DOHH2 (cell line): Measurements from ENCODE around the gene ZNF683.

Source experiments
- H3F3A ChIP-seq: fragments of 200-600 bp; sonication (generic), shearing (Covaris generic); 2 replicates; pipeline ENCODE4 v1.6.0; 2016; ENCODE audit warnings: antibody characterized with exemption, mild to moderate bottlenecking; ENCODE audit not compliant: control insufficient read depth, insufficient read depth
- H3K27ac ChIP-seq: fragments of 200-600 bp; sonication (generic); 2 replicates; pipeline ENCODE4 v1.5.1; 2014; ENCODE audit warnings: low read depth, mild to moderate bottlenecking, low read length, moderate library complexity
- H3K27me3 ChIP-seq: fragments of 200-600 bp; sonication (generic); 2 replicates; pipeline ENCODE4 v1.6.1; 2014; ENCODE audit warnings: mild to moderate bottlenecking, low read length, mixed read lengths; ENCODE audit not compliant: control insufficient read depth
- H3K36me3 ChIP-seq: fragments of 200-600 bp; sonication (generic); 2 replicates; pipeline ENCODE4 v1.6.1; 2014; ENCODE audit warnings: mild to moderate bottlenecking, low read length, moderate library complexity, mixed read lengths; ENCODE audit not compliant: control insufficient read depth
- H3K4me1 ChIP-seq: fragments of 200-600 bp; sonication (generic); 2 replicates; pipeline ENCODE4 v1.6.1; 2014; ENCODE audit warnings: mild to moderate bottlenecking, low read length, mixed read lengths; ENCODE audit not compliant: control insufficient read depth
- H3K4me2 ChIP-seq: fragments of 200-600 bp; sonication (generic); 2 replicates; pipeline ENCODE4 v1.6.0; 2014; ENCODE audit warnings: mild to moderate bottlenecking, low read length, moderate library complexity
- H3K4me3 ChIP-seq: fragments of 200-600 bp; sonication (generic); 2 replicates; pipeline ENCODE4 v1.5.1; 2014; ENCODE audit warnings: mild to moderate bottlenecking, low read length, mixed read lengths
- H3K79me2 ChIP-seq: fragments of 200-600 bp; sonication (generic); 2 replicates; pipeline ENCODE4 v1.6.1; 2014; ENCODE audit warnings: mild to moderate bottlenecking, low read length, mixed read lengths; ENCODE audit not compliant: control insufficient read depth
- H3K9me2 ChIP-seq: fragments of 200-600 bp; sonication (generic); replicated peaks from 2 replicates; pipeline ENCODE4 v1.6.1; 2014; ENCODE audit warnings: mild to moderate bottlenecking, low read length, mixed read lengths; ENCODE audit not compliant: control insufficient read depth
- H3K9me3 ChIP-seq: fragments of 200-600 bp; sonication (generic); 2 replicates; pipeline ENCODE4 v1.6.1; 2014; ENCODE audit warnings: antibody characterized with exemption, low read length, mixed read lengths; ENCODE audit not compliant: control insufficient read depth, insufficient read depth
- H4K20me1 ChIP-seq: fragments of 200-600 bp; sonication (generic); 2 replicates; pipeline ENCODE4 v1.6.0; 2014; ENCODE audit warnings: low read depth, mild to moderate bottlenecking, antibody characterized with exemption, low read length, moderate library complexity; ENCODE audit not compliant: control insufficient read depth, insufficient read depth
- EZH2phosphoT487 ChIP-seq: fragments of 200-600 bp; sonication (generic); IDR thresholded peaks from 2 replicates; pipeline ENCODE4 v1.6.1; 2017; ENCODE audit warnings: borderline replicate concordance, mild to moderate bottlenecking, antibody characterized with exemption, low read length, moderate library complexity, mixed read lengths
- TF ChIP-seq, protein P1 (sequence below): fragments of 200-600 bp; sonication (generic); IDR thresholded peaks from one replicate; pipeline ENCODE4 v1.5.1; 2014; ENCODE audit warnings: antibody characterized with exemption, mild to moderate bottlenecking, low read depth, low read length; ENCODE audit not compliant: poor library complexity, severe bottlenecking

Gene ZNF683

DNA sequence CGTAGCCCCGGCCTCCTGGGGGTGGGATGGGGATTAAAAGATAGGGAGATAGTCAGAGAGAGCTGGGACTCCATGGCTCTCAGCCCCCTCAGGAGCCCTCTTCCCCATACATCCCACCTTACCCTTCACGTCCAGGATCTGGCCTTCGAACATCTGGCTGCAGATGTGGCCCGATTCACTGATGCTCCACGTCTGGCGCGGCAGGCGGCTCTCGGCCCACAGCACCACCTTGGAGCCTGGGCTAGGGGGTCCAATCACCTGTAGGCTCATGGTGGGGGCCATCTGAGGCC is 50.6 kb downstream of the ZNF683 start:
- peaks cover 62% of the 10 kb centered on the region for H3K4me1 ChIP-seq
- no peak for TF ChIP-seq EZH2phosphoT487
- TF ChIP-seq, protein P1, sequence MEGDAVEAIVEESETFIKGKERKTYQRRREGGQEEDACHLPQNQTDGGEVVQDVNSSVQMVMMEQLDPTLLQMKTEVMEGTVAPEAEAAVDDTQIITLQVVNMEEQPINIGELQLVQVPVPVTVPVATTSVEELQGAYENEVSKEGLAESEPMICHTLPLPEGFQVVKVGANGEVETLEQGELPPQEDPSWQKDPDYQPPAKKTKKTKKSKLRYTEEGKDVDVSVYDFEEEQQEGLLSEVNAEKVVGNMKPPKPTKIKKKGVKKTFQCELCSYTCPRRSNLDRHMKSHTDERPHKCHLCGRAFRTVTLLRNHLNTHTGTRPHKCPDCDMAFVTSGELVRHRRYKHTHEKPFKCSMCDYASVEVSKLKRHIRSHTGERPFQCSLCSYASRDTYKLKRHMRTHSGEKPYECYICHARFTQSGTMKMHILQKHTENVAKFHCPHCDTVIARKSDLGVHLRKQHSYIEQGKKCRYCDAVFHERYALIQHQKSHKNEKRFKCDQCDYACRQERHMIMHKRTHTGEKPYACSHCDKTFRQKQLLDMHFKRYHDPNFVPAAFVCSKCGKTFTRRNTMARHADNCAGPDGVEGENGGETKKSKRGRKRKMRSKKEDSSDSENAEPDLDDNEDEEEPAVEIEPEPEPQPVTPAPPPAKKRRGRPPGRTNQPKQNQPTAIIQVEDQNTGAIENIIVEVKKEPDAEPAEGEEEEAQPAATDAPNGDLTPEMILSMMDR: no peak
- no peak overlapping the region for H3K27ac ChIP-seq

DNA sequence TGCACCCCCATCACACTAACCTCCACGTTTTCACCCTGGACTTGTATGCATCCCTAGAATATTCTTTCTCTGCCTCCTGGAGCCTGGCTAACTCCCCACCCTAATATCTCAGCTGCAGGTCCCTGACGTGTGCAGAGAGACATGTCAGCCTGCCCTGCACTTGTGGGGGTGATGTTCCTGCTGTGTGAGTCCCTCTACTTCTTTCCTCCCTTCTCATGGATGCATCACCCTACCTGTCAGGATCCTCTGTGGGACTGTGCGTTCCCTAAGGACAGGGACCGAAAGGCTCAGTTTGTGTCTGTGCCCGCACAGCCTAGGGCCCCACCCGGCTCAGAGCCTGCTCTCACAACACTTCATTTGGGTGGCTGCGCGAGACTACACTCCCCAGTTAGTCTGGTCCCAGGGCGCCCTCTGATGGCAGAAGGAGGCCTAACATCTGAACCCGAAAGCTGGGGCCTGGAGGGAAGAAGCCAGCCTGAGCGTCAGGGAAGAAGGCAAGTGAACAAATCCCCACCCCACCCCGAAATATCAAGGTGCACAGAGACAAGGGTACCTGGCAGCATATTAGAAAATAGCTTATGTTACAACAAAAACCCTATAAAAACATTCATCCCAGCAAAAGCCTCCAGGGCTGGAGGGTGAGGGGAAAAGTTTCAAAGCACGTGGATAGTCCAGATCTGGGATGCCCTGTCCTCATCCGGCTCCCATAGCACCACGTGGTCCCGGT is 51.1 kb downstream of the ZNF683 start:
- Histone ChIP-seq H3K4me1 (peaks cover 67% of the 10 kb centered on the region), H3K27me3 (no peaks in the 10 kb centered on the region), H4K20me1 (no peaks in the 10 kb centered on the region), H3F3A (peaks cover 22% of the 10 kb centered on the region), H3K9me3 (no peaks in the 10 kb centered on the region), H3K4me2 (peak overlapping the region; percentile 80), H3K4me3 (peak overlapping the region; percentile 18), H3K36me3 (peaks cover 32% of the 10 kb centered on the region), H3K79me2 (peaks cover 28% of the 10 kb centered on the region), H3K9me2 (no peaks in the 10 kb centered on the region), H3K27ac (peak overlapping the region; percentile 90)
- TF ChIP-seq, protein P1: peak; percentile 88
- no peak for TF ChIP-seq EZH2phosphoT487

More for the DNA sequence above, 50.6 kb downstream of the ZNF683 start:
- no peak overlapping the region for H3K4me3 ChIP-seq
- no peaks in the 10 kb centered on the region for H3K9me2 ChIP-seq
- peaks cover 24% of the 10 kb centered on the region for H3K79me2 ChIP-seq
- H4K20me1 ChIP-seq: no peaks in the 10 kb centered on the region
- peaks cover 32% of the 10 kb centered on the region for H3K36me3 ChIP-seq
- no peaks in the 10 kb centered on the region for H3K9me3 ChIP-seq
- H3K27me3 ChIP-seq: no peaks in the 10 kb centered on the region
- H3K4me2 ChIP-seq: 0 out of 2 replicates have a peak overlapping the region, but pooled peaks have one; percentile 80
- H3F3A ChIP-seq: peaks cover 17% of the 10 kb centered on the region

DNA sequence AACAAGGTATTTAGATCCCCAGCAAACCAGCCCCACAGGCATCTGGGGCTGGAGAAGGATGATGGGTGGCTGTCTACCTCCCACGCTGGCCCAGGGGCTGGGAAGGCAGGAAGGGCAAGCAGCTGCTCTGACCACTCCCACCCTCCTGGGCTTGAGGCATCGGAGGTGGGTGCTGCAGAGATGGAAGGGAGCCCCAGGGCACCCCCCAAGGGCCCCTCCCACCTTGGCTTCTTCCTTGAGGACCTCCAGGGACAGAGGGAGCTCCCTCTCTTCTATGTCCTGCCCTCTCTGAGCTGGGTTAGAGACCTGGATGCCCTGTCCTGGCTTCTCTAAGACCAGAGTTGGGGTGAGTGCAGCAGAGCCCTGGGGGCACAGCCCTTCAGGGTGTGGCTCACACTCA is 51.7 kb downstream of the ZNF683 start:
- Histone ChIP-seq H3K4me1 (peaks cover 72% of the 10 kb centered on the region), H3K27ac (peak overlapping the region; percentile 90)

More for the DNA sequence above, 51.7 kb downstream of the ZNF683 start:
- peak overlapping the region; percentile 18 for H3K4me3 ChIP-seq
- H3K79me2 ChIP-seq: peaks cover 31% of the 10 kb centered on the region
- no peaks in the 10 kb centered on the region for H3K9me3 ChIP-seq
- H3K9me2 ChIP-seq: no peaks in the 10 kb centered on the region
- peaks cover 32% of the 10 kb centered on the region for H3K36me3 ChIP-seq
- H3K4me2 ChIP-seq: peak overlapping the region; percentile 80
- H3F3A ChIP-seq: peaks cover 28% of the 10 kb centered on the region
- H4K20me1 ChIP-seq: no peaks in the 10 kb centered on the region
- no peak for TF ChIP-seq EZH2phosphoT487
- TF ChIP-seq, protein P1: no peak
- no peaks in the 10 kb centered on the region for H3K27me3 ChIP-seq
